IMR-90 (cell line): Measurements from ENCODE around the gene ME3. TPM values are rescaled to one million over a fixed set of nuclear protein-coding genes. Genes with fewer than 3 reads are reported as not detected.

Experiments
- ATAC-seq: fragments of 200-7000 bp; cut with Tn5 transposase; 2 replicates; pipeline ENCODE4 v1.9.1; 2020; ENCODE audit warnings: low read depth, mild to moderate bottlenecking, moderate library complexity
- BruUV-seq: library from RNA; stranded (reverse); fragments of 400-500 nt; replicated peaks from 2 replicates; lab custom pipeline; 2021; lab: Mats Ljungman, UMichigan
- CTCF ChIA-PET: fragments of 300-600 bp; formaldehyde crosslinking; extraction: SDS; loops from one replicate; lab custom pipeline; 2021; ENCODE audit warnings: antibody characterized with exemption; lab: Yijun Ruan, JAX
- POLR2A ChIA-PET: fragments of 300-600 bp; sonication (Branson Sonifier 250); formaldehyde crosslinking; loops from one replicate; lab custom pipeline; 2022; ENCODE audit warnings: antibody characterized with exemption; ENCODE audit not compliant: unreplicated experiment; lab: Charles Lee
- DNase-seq: peaks from one replicate; pipeline ENCODE4 v3.0.0; 2013
- H2AFZ ChIP-seq: replicated peaks from 2 replicates; pipeline ENCODE3; 2013; ENCODE audit warnings: low read length, mild to moderate bottlenecking; ENCODE audit not compliant: poor library complexity
- H2AK5ac ChIP-seq: 2 replicates; pipeline ENCODE4 v1.6.1; 2013; ENCODE audit warnings: low read depth, low read length, inconsistent platforms
- H2AK9ac ChIP-seq: replicated peaks from 2 replicates; pipeline ENCODE3; 2013; ENCODE audit warnings: mild to moderate bottlenecking, low read depth, low read length, moderate library complexity; ENCODE audit not compliant: poor library complexity
- H2BK120ac ChIP-seq: 2 replicates; pipeline ENCODE4 v1.6.1; 2013; ENCODE audit warnings: low read depth, low read length, inconsistent platforms
- H2BK15ac ChIP-seq: 3 replicates; pipeline ENCODE4 v1.6.1; 2013; ENCODE audit warnings: low read depth, low read length, inconsistent platforms
- H2BK20ac ChIP-seq: 2 replicates; pipeline ENCODE4 v1.6.1; 2013; ENCODE audit warnings: low read depth, mild to moderate bottlenecking, inconsistent platforms, low read length, moderate library complexity
- H2BK5ac ChIP-seq: 2 replicates; pipeline ENCODE4 v1.6.1; 2013; ENCODE audit warnings: mild to moderate bottlenecking, low read depth, low read length, inconsistent platforms; ENCODE audit not compliant: poor library complexity, severe bottlenecking
- H3K14ac ChIP-seq: replicated peaks from 2 replicates; pipeline ENCODE4 v1.6.1; 2013; ENCODE audit warnings: low read depth, low read length, inconsistent platforms
- H3K18ac ChIP-seq: 2 replicates; pipeline ENCODE4 v1.6.1; 2013; ENCODE audit warnings: low read depth, low read length, control low read depth
- H3K23ac ChIP-seq: 2 replicates; pipeline ENCODE4 v1.6.1; 2013; ENCODE audit warnings: low read depth, low read length, inconsistent platforms
- H3K27ac ChIP-seq: 2 replicates; pipeline ENCODE4 v1.5.1; 2013; ENCODE audit warnings: mild to moderate bottlenecking, control low read depth, low read length; ENCODE audit not compliant: insufficient read depth
- H3K27me3 ChIP-seq: 2 replicates; pipeline ENCODE4 v1.6.1; 2013; ENCODE audit warnings: low read length; ENCODE audit not compliant: control insufficient read depth, insufficient read depth
- H3K36me3 ChIP-seq: 2 replicates; pipeline ENCODE4 v1.6.1; 2013; ENCODE audit warnings: low read length, mixed read lengths; ENCODE audit not compliant: control insufficient read depth, insufficient read depth
- H3K4ac ChIP-seq: 2 replicates; pipeline ENCODE4 v1.6.1; 2013; ENCODE audit warnings: low read depth, low read length, inconsistent platforms
- H3K4me1 ChIP-seq: 2 replicates; pipeline ENCODE4 v1.6.1; 2013; ENCODE audit warnings: low read length, mixed read lengths; ENCODE audit not compliant: control insufficient read depth, insufficient read depth
- H3K4me2 ChIP-seq: 2 replicates; pipeline ENCODE4 v1.6.1; 2013; ENCODE audit warnings: low read depth, mild to moderate bottlenecking, control low read depth, low read length, moderate library complexity
- H3K4me3 ChIP-seq: 2 replicates; pipeline ENCODE4 v1.5.1; 2013; ENCODE audit warnings: low read depth, mild to moderate bottlenecking, control low read depth, low read length, moderate library complexity; ENCODE audit not compliant: insufficient read depth
- H3K56ac ChIP-seq: 2 replicates; pipeline ENCODE4 v1.6.1; 2013; ENCODE audit warnings: low read length, inconsistent platforms; ENCODE audit not compliant: insufficient read depth; ENCODE audit errors: extremely low read depth
- H3K79me1 ChIP-seq, 2 experiments: 2 replicates each; pipeline ENCODE4 v1.6.1; 2013; ENCODE audit warnings: low read length in 2 of 2, inconsistent platforms in 1 of 2, low read depth in 1 of 2
- H3K9ac ChIP-seq: 2 replicates; pipeline ENCODE4 v1.6.1; 2013; ENCODE audit warnings: low read depth, low read length, control low read depth
- H3K9me1 ChIP-seq: 2 replicates; pipeline ENCODE4 v1.6.1; 2013; ENCODE audit warnings: low read length, inconsistent platforms; ENCODE audit not compliant: insufficient read depth
- H3K9me3 ChIP-seq: 2 replicates; pipeline ENCODE4 v1.6.1; 2013; ENCODE audit warnings: low read length; ENCODE audit not compliant: control insufficient read depth, insufficient read depth
- H4K20me1 ChIP-seq: 2 replicates; pipeline ENCODE4 v1.6.1; 2013; ENCODE audit warnings: low read length, inconsistent platforms; ENCODE audit not compliant: insufficient read depth
- H4K5ac ChIP-seq: 2 replicates; pipeline ENCODE4 v1.6.1; 2013; ENCODE audit warnings: mild to moderate bottlenecking, low read depth, low read length, control low read depth
- H4K8ac ChIP-seq, 2 experiments: 2 replicates each; pipeline ENCODE4 v1.6.1; 2013; ENCODE audit warnings: low read depth in 2 of 2, low read length in 2 of 2, control low read depth in 1 of 2, inconsistent platforms in 1 of 2
- H4K91ac ChIP-seq: 2 replicates; pipeline ENCODE4 v1.6.1; 2013; ENCODE audit warnings: low read depth, low read length, inconsistent platforms; ENCODE audit not compliant: insufficient read depth
- FOS ChIP-seq: fragments of 150-350 bp; IDR thresholded peaks from 2 replicates; pipeline ENCODE4 v1.6.1; 2016; ENCODE audit warnings: low read depth, low read length
- RAD21 ChIP-seq: IDR thresholded peaks from 2 replicates; pipeline ENCODE4 v1.6.1; 2012; ENCODE audit warnings: low read length, improper control_type of control experiment
- WGBS, 2 experiments: methylation state at CpG; one replicate each; pipeline versions ENCODE4 v1.1.5 to v1.1.7; 2013; ENCODE audit warnings: missing lambda C conversion rate in 2 of 2; ENCODE audit not compliant: insufficient read length in 1 of 2; ENCODE audit errors: extremely low coverage in 2 of 2; 5-methylcytosine and 5-hydroxymethylcytosine counted together
- dilution Hi-C: fragments of 300-500 bp; cut with HindIII; formaldehyde crosslinking; loops from one replicate; pipeline ENCODE4 v1.14.3; 2018; ENCODE audit warnings: low sequenced_read_pairs; ENCODE audit not compliant: unreplicated experiment
- in situ Hi-C: fragments of 300-500 bp; cut with MboI; formaldehyde crosslinking; loops from 3 replicates; pipeline ENCODE4 v1.14.3; 2019; ENCODE audit warnings: low sequenced_read_pairs, inconsistent platforms, mixed read lengths
- intact Hi-C: fragments of 100-400 bp; cut with micrococcal nuclease; formaldehyde crosslinking; loops from 2 replicates; pipeline ENCODE4 v1.10.0; 2022
- polyA plus RNA-seq, 3 experiments: library from polyadenylated mRNA; depleted of rRNA; stranded (reverse); fragments of >200 nt; gene quantifications; 2 replicates each; pipeline ENCODE4 v1.2.3, GENCODE V29; 2012; ENCODE audit warnings: low replicate concordance in 1 of 3
- total RNA-seq: library from RNA; depleted of rRNA; stranded (reverse); fragments of >200 nt; gene quantifications from 2 replicates; pipeline ENCODE4 v1.2.3, GENCODE V29; 2012

Gene ME3
- total and polyA plus RNA-seq, 2 of the 4 experiments (the other 2 are of a cell fraction), result 7.8 to 9.0 TPM

GRCh38 chr11:86676533-86677154, 4.2 kb upstream of the ME3 start:
- Histone ChIP-seq H4K8ac (no peak overlapping the region), H3K9ac (no peak overlapping the region), H3K9me1 (no peaks in the 10 kb centered on the region), H2BK20ac (no peak overlapping the region), H3K27me3 (no peaks in the 10 kb centered on the region), H3K14ac (no peak overlapping the region), H3K4me3 (no peak overlapping the region), H3K4ac (no peak overlapping the region), H3K9me3 (no peaks in the 10 kb centered on the region), H3K36me3 (no peaks in the 10 kb centered on the region), H4K5ac (no peak overlapping the region), H3K27ac (no peak overlapping the region), H2AK9ac (no peak overlapping the region), H2AK5ac (no peak overlapping the region), H2BK120ac (no peak overlapping the region), H3K79me1 (no peaks in the 10 kb centered on the region), H4K91ac (no peak overlapping the region), H2BK5ac (no peak overlapping the region), H3K56ac (no peak overlapping the region), H4K20me1 (no peaks in the 10 kb centered on the region), H2BK15ac (no peak overlapping the region), H3K4me2 (no peak overlapping the region), H3K18ac (no peak overlapping the region), H2AFZ (no peak overlapping the region), H3K23ac (no peak overlapping the region), H3K4me1 (no peaks in the 10 kb centered on the region)
- WGBS, 2 experiments, result no CpG with 5 or more reads among the region's 6 CpGs
- ATAC-seq (no peak), DNase-seq (no peak)
- intact Hi-C loops (loop anchor here (10.0 kb wide), 1 partner anchor 238 kb away; no protein-coding TSS in a partner anchor), dilution Hi-C loops (no loop called here), in situ Hi-C loops (no loop called here)
- BruUV-seq, result no TSS peak
- TF ChIP-seq RAD21, result peak; percentile 30; the same call in 1 of the 2 replicates
- no peak for TF ChIP-seq FOS
- ChIA-PET CTCF (no interaction called here), POLR2A (no interaction called here)
